ENCODE data around the gene URB2. TPM values are rescaled to one million over a fixed set of nuclear protein-coding genes. Genes with fewer than 3 reads are reported as not detected.
A peak's percentile ranks its signal among the peaks of the same experiment; 100 is the strongest.
"Not testable (repeated sequence)": the region's sequence is repeated elsewhere in the genome, so short reads cannot be mapped to it uniquely, and the experiment has no call there.

URB2 gene
- 14.7 TPM for total RNA-seq

- no peak for FAIRE-seq
- peak; percentile 96 to 98 for DNase-seq (ENCODE audit: low spot score in 2 of 2)
These were observed at the start of gene URB2, which contains the start of gene TAF5L for GRCh38 chr1:229625915-229626831. Gene URB2 (plus strand): TSS chr1:229626247. CDS start chr1:229627634, 1,387 bp downstream. Gene TAF5L (minus strand): TSS chr1:229626122. CDS start chr1:229614482, 11,640 bp downstream.

- no peak for DNase-seq (ENCODE audit: low spot score in 2 of 2)
- FAIRE-seq, result no peak
These were observed 47.6 kb upstream of the URB2 start for GRCh38 chr1:229578168-229579058.

- FAIRE-seq (no peak), DNase-seq (ENCODE audit: low spot score in 2 of 2) (peak; percentile 51 to 69)
These were observed 46.9 kb upstream of the URB2 start for GRCh38 chr1:229579059-229579673.

- no peak for DNase-seq (ENCODE audit: low spot score in 2 of 2)
- FAIRE-seq, result no peak
These were observed 44.6 kb upstream of the URB2 start for GRCh38 chr1:229581485-229581884.

GRCh38 chr1:229582011-229582694 is 43.9 kb upstream of the URB2 start:
- FAIRE-seq (no peak), DNase-seq (ENCODE audit: low spot score in 2 of 2) (peak in 1 of 2 donors; percentile 35)

GRCh38 chr1:229582715-229583114 is 43.3 kb upstream of the URB2 start:
- FAIRE-seq (no peak), DNase-seq (ENCODE audit: low spot score in 2 of 2) (no peak)

GRCh38 chr1:229585338-229585737 is 40.7 kb upstream of the URB2 start:
- DNase-seq (ENCODE audit: low spot score in 2 of 2), result no peak
- FAIRE-seq, result no peak

GRCh38 chr1:229590119-229590518 is 35.9 kb upstream of the URB2 start:
- no peak for DNase-seq (ENCODE audit: low spot score in 2 of 2)
- FAIRE-seq, result no peak

- DNase-seq (ENCODE audit: low spot score in 2 of 2) (no peak), FAIRE-seq (no peak)
These were observed 32.2 kb upstream of the URB2 start for GRCh38 chr1:229593800-229594199.

GRCh38 chr1:229594227-229595008 is 31.6 kb upstream of the URB2 start:
- no peak for FAIRE-seq
- DNase-seq (ENCODE audit: low spot score in 2 of 2), result no peak

- not testable (repeated sequence) for FAIRE-seq; DNase-seq (ENCODE audit: low spot score in 2 of 2)
These were observed 30.2 kb upstream of the URB2 start for GRCh38 chr1:229595876-229596275.

- no peak for FAIRE-seq
- peak in 1 of 2 donors; percentile 16 for DNase-seq (ENCODE audit: low spot score in 2 of 2)
These were observed 28.9 kb upstream of the URB2 start for GRCh38 chr1:229596925-229597699.

- DNase-seq (ENCODE audit: low spot score in 2 of 2), result no peak
These were observed 28.2 kb upstream of the URB2 start for GRCh38 chr1:229597877-229598276.

GRCh38 chr1:229599218-229599954 is 26.7 kb upstream of the URB2 start:
- FAIRE-seq, result no peak
- no peak for DNase-seq (ENCODE audit: low spot score in 2 of 2)

More at GRCh38 chr1:229597877-229598276, 28.2 kb upstream of the URB2 start:
- no peak for FAIRE-seq

- no peak for FAIRE-seq
These were observed 25.8 kb upstream of the URB2 start for GRCh38 chr1:229600229-229600628.

GRCh38 chr1:229603371-229604005 is 22.6 kb upstream of the URB2 start:
- FAIRE-seq, result no peak

More at GRCh38 chr1:229600229-229600628, 25.8 kb upstream of the URB2 start:
- no peak for DNase-seq (ENCODE audit: low spot score in 2 of 2)

GRCh38 chr1:229607370-229607769 is 18.7 kb upstream of the URB2 start:
- FAIRE-seq, result no peak
- DNase-seq (ENCODE audit: low spot score in 2 of 2), result no peak

More at GRCh38 chr1:229603371-229604005, 22.6 kb upstream of the URB2 start:
- no peak for DNase-seq (ENCODE audit: low spot score in 2 of 2)

Measured in frontal cortex (tissue), 4 donors.